Neutrophil (primary cell): ENCODE data around the gene NT5C1B.

Experiments
- H3K27ac ChIP-seq: fragments of 200-600 bp; sonication (generic); 2 replicates; pipeline ENCODE4 v1.5.1; 2016; ENCODE audit warnings: mild to moderate bottlenecking, moderate library complexity
- H3K27me3 ChIP-seq: fragments of 200-600 bp; sonication (generic); 2 replicates; pipeline ENCODE4 v1.6.0; 2016; ENCODE audit warnings: mild to moderate bottlenecking
- H3K36me3 ChIP-seq: fragments of 200-600 bp; sonication (generic); 2 replicates; pipeline ENCODE4 v1.5.1; 2017
- H3K4me1 ChIP-seq, 2 experiments: fragments of 200-600 bp in 1 of 2; sonication (generic) in 1 of 2; 1 replicate in 1 of 2; 2 replicates in 1 of 2; pipeline versions ENCODE4 v1.5.1 to v1.6.1; 2013 to 2016; ENCODE audit warnings: low read depth in 1 of 2, low read length in 1 of 2, mild to moderate bottlenecking in 1 of 2, moderate library complexity in 1 of 2; ENCODE audit not compliant: control insufficient read depth in 1 of 2, insufficient read depth in 1 of 2
- H3K4me3 ChIP-seq, 2 experiments: fragments of 200-600 bp in 1 of 2; sonication (generic) in 1 of 2; 1 replicate in 1 of 2; 2 replicates in 1 of 2; pipeline ENCODE4 v1.5.1; 2013 to 2016; ENCODE audit warnings: low read depth in 1 of 2, low read length in 1 of 2, mild to moderate bottlenecking in 1 of 2, moderate library complexity in 1 of 2
- H3K9me3 ChIP-seq: fragments of 200-600 bp; sonication (generic); 2 replicates; pipeline ENCODE4 v1.5.1; 2016
- TF ChIP-seq, protein P1 (sequence below): fragments of 200-600 bp; sonication (generic); IDR thresholded peaks from 2 replicates; pipeline ENCODE4 v1.5.1; 2016; ENCODE audit warnings: antibody characterized with exemption

Gene NT5C1B

DNA sequence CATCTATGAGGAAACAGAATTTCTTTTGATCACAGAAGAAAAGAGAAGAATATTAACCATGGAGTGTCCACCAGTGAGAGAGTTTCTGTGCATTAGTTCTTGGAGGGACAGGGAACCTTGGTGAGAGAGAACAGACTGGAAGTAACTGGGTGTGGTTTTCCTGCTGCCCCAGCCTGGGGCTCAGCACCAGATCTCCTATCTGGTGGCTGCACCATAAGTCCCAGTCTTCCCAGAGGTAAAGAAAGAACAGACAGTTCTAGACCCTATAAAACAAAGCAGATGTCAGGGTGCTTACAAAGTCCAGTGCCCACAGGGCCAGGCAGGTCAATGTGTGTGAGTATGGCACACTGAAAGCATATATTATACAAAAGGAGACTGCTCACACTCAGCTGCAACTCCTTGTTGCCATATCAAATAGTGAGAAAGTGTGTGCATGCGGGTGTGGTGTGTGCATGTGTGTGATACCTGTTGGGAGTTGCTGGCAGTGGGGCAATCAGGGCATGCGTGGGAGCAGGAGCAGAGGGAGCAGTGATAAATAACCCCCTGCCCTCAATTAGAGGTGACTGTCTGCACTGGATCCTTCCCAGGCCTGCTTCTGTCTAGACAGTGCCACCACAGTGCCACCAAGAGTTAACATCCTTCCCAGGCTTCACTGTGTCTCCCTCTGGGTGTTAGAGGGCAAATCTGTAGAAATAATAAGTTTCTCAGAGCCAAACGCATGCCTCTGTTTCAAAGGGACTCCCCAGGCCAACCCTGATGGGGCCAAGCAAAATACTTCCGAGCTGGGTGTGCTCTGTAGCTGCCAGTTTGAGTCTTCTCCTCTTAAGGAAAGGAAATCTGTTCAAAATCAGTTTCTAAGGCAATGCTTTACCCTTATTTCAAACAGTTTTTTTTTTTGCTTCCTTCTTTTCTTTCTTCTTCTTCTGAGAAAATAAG, 74.6 kb downstream of the NT5C1B start:
- peaks cover 31% of the 10 kb centered on the region for H3K27me3 ChIP-seq
- H3K27ac ChIP-seq = no peak overlapping the region
- H3K4me3 ChIP-seq = no peak overlapping the region
- TF ChIP-seq, protein P1, sequence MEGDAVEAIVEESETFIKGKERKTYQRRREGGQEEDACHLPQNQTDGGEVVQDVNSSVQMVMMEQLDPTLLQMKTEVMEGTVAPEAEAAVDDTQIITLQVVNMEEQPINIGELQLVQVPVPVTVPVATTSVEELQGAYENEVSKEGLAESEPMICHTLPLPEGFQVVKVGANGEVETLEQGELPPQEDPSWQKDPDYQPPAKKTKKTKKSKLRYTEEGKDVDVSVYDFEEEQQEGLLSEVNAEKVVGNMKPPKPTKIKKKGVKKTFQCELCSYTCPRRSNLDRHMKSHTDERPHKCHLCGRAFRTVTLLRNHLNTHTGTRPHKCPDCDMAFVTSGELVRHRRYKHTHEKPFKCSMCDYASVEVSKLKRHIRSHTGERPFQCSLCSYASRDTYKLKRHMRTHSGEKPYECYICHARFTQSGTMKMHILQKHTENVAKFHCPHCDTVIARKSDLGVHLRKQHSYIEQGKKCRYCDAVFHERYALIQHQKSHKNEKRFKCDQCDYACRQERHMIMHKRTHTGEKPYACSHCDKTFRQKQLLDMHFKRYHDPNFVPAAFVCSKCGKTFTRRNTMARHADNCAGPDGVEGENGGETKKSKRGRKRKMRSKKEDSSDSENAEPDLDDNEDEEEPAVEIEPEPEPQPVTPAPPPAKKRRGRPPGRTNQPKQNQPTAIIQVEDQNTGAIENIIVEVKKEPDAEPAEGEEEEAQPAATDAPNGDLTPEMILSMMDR = no peak
- H3K4me1 ChIP-seq = no peaks in the 10 kb centered on the region
- no peaks in the 10 kb centered on the region for H3K9me3 ChIP-seq
- H3K36me3 ChIP-seq = no peaks in the 10 kb centered on the region
